ENCODE data around the gene HLA-DMB.
A peak's percentile ranks its signal among the peaks of the same experiment; 100 is the strongest.

Gene HLA-DMB

DNA sequence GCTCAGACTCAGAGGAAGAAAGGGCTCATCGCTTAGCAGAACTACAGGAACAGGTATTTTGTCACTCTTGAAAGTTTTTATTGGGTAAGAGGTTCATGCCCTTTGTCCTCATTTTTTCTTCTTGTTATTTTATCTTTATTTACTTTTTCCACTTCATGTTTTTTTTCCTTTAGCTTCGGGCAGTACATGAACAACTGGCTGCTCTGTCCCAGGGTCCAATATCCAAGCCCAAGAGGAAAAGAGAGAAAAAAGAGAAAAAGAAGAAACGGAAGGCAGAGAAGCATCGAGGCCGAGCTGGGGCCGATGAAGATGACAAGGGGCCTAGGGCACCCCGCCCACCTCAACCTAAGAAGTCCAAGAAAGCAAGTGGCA lies 37.1 kb upstream of the HLA-DMB start:
- Histone ChIP-seq H3K9ac (ENCODE audit: low read length in 2 of 2) (no peak overlapping the region), H3K27me3 (ENCODE audit: control insufficient read depth in 1 of 2, insufficient read depth in 2 of 2, low read length in 2 of 2) (no peaks in the 10 kb centered on the region), H3K27ac (ENCODE audit: low read length) (no peak overlapping the region), H3K4me3 (ENCODE audit: low read length in 2 of 2) (no peak overlapping the region), H3K4me1 (ENCODE audit: control insufficient read depth, insufficient read depth, low read length) (peaks cover 51% of the 10 kb centered on the region), H3K36me3 (ENCODE audit: control insufficient read depth in 2 of 2, insufficient read depth in 2 of 2, low read length in 2 of 2) (peaks cover 67 to 69% of the 10 kb centered on the region in 2 donors), H3K9me3 (ENCODE audit: control insufficient read depth in 2 of 2, low read length in 2 of 2) (no peaks in the 10 kb centered on the region)

DNA sequence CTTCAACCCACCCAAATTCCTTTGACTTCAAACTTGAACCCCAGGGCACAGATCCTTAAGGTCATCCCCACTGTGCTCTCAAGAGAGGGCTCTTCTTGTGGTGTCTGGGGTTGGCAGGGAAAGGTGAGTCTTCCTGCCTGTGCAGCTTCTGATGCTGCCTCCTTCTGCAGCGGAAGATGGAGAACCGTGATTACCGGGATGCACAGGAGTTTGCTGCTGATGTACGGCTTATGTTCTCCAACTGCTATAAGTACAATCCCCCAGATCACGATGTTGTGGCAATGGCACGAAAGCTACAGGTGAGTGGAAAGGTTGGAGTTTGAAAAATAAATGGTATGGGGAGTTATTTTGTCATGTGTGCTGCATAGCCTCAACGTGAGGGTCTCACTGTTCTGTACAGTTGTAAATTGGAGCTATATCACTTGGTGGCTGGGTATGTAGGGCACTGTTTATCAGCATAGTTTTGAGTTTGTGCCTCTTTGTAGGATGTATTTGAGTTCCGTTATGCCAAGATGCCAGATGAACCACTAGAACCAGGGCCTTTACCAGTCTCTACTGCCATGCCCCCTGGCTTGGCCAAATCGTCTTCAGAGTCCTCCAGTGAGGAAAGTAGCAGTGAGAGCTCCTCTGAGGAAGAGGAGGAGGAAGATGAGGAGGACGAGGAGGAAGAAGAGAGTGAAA lies 36.6 kb upstream of the HLA-DMB start:
- no peaks in the 10 kb centered on the region for H3K9me3 ChIP-seq (ENCODE audit: control insufficient read depth in 2 of 2, low read length in 2 of 2)
- no peak overlapping the region for H3K4me3 ChIP-seq (ENCODE audit: low read length in 2 of 2)
- peaks cover 67 to 72% of the 10 kb centered on the region in 2 donors for H3K36me3 ChIP-seq (ENCODE audit: control insufficient read depth in 2 of 2, insufficient read depth in 2 of 2, low read length in 2 of 2)
- no peak overlapping the region for H3K9ac ChIP-seq (ENCODE audit: low read length in 2 of 2)
- peaks cover 49% of the 10 kb centered on the region for H3K4me1 ChIP-seq (ENCODE audit: control insufficient read depth, insufficient read depth, low read length)
- no peaks in the 10 kb centered on the region for H3K27me3 ChIP-seq (ENCODE audit: control insufficient read depth in 1 of 2, insufficient read depth in 2 of 2, low read length in 2 of 2)
- H3K27ac ChIP-seq (ENCODE audit: low read length) = no peak overlapping the region

DNA sequence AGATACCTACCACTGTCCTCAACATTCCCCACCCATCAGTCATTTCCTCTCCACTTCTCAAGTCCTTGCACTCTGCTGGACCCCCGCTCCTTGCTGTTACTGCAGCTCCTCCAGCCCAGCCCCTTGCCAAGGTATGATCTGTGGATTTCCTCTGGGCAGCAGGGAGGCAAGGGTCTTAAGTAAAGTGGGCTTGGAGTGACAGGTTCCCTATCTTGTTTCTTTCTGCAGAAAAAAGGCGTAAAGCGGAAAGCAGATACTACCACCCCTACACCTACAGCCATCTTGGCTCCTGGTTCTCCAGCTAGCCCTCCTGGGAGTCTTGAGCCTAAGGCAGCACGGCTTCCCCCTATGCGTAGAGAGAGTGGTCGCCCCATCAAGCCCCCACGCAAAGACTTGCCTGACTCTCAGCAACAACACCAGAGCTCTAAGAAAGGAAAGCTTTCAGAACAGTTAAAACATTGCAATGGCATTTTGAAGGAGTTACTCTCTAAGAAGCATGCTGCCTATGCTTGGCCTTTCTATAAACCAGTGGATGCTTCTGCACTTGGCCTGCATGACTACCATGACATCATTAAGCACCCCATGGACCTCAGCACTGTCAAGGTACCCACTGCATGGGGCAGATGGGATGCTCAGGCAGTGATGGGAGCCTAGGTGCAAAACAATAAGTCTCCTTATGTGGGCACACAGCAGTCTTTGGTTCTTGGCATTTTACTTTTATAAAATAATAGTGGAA lies 35.7 kb upstream of the HLA-DMB start:
- no peak overlapping the region for H3K9ac ChIP-seq (ENCODE audit: low read length in 2 of 2)
- no peaks in the 10 kb centered on the region for H3K9me3 ChIP-seq (ENCODE audit: control insufficient read depth in 2 of 2, low read length in 2 of 2)
- H3K27ac ChIP-seq (ENCODE audit: low read length) = no peak overlapping the region
- peaks cover 44% of the 10 kb centered on the region for H3K4me1 ChIP-seq (ENCODE audit: control insufficient read depth, insufficient read depth, low read length)
- H3K27me3 ChIP-seq (ENCODE audit: control insufficient read depth in 1 of 2, insufficient read depth in 2 of 2, low read length in 2 of 2) = no peaks in the 10 kb centered on the region
- H3K4me3 ChIP-seq (ENCODE audit: low read length in 2 of 2) = no peak overlapping the region
- peaks cover 66 to 73% of the 10 kb centered on the region in 2 donors for H3K36me3 ChIP-seq (ENCODE audit: control insufficient read depth in 2 of 2, insufficient read depth in 2 of 2, low read length in 2 of 2)

DNA sequence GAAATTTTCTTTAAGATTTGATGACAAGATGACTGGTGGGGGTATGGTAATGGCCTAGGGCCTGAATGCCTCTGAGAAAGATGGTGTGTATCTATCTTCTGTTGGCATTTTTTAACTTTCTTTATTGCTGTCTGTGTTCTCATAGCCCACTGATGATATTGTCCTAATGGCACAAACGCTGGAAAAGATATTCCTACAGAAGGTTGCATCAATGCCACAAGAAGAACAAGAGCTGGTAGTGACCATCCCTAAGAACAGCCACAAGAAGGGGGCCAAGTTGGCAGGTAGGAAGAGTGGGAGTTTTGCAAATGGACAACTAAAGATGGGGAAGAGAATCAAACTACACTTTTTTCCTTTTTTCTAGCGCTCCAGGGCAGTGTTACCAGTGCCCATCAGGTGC lies 35.1 kb upstream of the HLA-DMB start:
- Histone ChIP-seq H3K9ac (ENCODE audit: low read length in 2 of 2) (no peak overlapping the region), H3K27me3 (ENCODE audit: control insufficient read depth in 1 of 2, insufficient read depth in 2 of 2, low read length in 2 of 2) (no peaks in the 10 kb centered on the region), H3K4me1 (ENCODE audit: control insufficient read depth, insufficient read depth, low read length) (peaks cover 44% of the 10 kb centered on the region), H3K4me3 (ENCODE audit: low read length in 2 of 2) (no peak overlapping the region), H3K27ac (ENCODE audit: low read length) (no peak overlapping the region), H3K9me3 (ENCODE audit: control insufficient read depth in 2 of 2, low read length in 2 of 2) (no peaks in the 10 kb centered on the region), H3K36me3 (ENCODE audit: control insufficient read depth in 2 of 2, insufficient read depth in 2 of 2, low read length in 2 of 2) (peaks cover 62 to 67% of the 10 kb centered on the region in 2 donors)

DNA sequence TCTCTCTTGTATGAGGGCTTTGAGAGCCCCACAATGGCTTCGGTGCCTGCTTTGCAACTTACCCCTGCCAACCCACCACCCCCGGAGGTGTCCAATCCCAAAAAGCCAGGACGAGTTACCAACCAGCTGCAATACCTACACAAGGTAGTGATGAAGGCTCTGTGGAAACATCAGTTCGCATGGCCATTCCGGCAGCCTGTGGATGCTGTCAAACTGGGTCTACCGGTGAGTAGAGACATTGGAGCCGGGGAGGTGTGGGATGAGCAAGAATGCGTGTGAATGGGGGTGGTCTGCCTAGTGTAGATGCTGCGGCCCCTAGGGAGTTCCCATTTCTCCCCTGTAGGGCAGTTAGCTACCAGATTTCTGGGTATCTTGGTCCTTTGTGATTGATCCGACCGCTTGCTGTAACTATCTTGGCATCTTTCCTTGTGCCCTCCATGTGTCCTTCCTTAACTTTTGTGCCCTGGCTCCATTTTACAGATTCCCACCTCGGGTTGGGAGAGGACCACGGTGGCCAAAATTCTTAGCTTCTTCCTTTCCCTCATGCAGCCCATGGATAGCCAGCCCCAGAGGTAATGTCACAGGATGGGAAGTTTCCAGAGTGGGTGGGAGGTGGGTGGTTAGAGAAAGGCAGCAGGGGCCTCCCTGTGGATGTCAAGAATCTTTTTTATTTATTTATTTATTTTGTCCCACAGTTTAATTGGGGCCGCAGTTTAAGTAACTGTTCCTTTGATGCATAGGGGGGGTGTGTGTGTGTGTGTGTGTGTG lies 33.9 kb upstream of the HLA-DMB start:
- H3K4me1 ChIP-seq (ENCODE audit: control insufficient read depth, insufficient read depth, low read length) = peaks cover 49% of the 10 kb centered on the region
- H3K4me3 ChIP-seq (ENCODE audit: low read length in 2 of 2) = peak overlapping the region; percentile 91 to 99
- peak overlapping the region; percentile 11 for H3K27ac ChIP-seq (ENCODE audit: low read length)
- H3K36me3 ChIP-seq (ENCODE audit: control insufficient read depth in 2 of 2, insufficient read depth in 2 of 2, low read length in 2 of 2) = peaks cover 51 to 55% of the 10 kb centered on the region in 2 donors
- no peaks in the 10 kb centered on the region for H3K27me3 ChIP-seq (ENCODE audit: control insufficient read depth in 1 of 2, insufficient read depth in 2 of 2, low read length in 2 of 2)
- no peaks in the 10 kb centered on the region for H3K9me3 ChIP-seq (ENCODE audit: control insufficient read depth in 2 of 2, low read length in 2 of 2)
- peak overlapping the region; percentile 56 to 58 for H3K9ac ChIP-seq (ENCODE audit: low read length in 2 of 2)

DNA sequence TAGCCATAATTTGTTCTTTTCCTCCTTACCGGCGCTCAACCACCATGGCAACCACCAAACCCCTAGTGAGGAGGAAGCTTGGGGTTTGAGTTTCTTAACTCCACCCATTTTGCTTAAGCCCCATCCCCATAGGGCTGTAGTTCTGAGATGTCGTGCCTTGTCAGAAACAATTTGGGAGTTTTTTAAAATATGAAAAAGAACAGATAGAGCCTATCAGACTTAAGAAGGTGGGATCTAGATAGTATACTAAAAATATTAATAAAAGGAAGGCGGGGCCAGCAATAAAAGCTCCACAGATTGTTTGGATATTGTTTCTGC lies 33.1 kb upstream of the HLA-DMB start:
- Histone ChIP-seq H3K9ac (ENCODE audit: low read length in 2 of 2) (peak overlapping the region; percentile 56 to 80), H3K36me3 (ENCODE audit: control insufficient read depth in 2 of 2, insufficient read depth in 2 of 2, low read length in 2 of 2) (peaks cover 45 to 48% of the 10 kb centered on the region in 2 donors), H3K27me3 (ENCODE audit: control insufficient read depth in 1 of 2, insufficient read depth in 2 of 2, low read length in 2 of 2) (no peaks in the 10 kb centered on the region), H3K27ac (ENCODE audit: low read length) (peak overlapping the region; percentile 11), H3K4me3 (ENCODE audit: low read length in 2 of 2) (peak overlapping the region; percentile 91 to 99), H3K4me1 (ENCODE audit: control insufficient read depth, insufficient read depth, low read length) (peaks cover 55% of the 10 kb centered on the region), H3K9me3 (ENCODE audit: control insufficient read depth in 2 of 2, low read length in 2 of 2) (no peaks in the 10 kb centered on the region)

DNA sequence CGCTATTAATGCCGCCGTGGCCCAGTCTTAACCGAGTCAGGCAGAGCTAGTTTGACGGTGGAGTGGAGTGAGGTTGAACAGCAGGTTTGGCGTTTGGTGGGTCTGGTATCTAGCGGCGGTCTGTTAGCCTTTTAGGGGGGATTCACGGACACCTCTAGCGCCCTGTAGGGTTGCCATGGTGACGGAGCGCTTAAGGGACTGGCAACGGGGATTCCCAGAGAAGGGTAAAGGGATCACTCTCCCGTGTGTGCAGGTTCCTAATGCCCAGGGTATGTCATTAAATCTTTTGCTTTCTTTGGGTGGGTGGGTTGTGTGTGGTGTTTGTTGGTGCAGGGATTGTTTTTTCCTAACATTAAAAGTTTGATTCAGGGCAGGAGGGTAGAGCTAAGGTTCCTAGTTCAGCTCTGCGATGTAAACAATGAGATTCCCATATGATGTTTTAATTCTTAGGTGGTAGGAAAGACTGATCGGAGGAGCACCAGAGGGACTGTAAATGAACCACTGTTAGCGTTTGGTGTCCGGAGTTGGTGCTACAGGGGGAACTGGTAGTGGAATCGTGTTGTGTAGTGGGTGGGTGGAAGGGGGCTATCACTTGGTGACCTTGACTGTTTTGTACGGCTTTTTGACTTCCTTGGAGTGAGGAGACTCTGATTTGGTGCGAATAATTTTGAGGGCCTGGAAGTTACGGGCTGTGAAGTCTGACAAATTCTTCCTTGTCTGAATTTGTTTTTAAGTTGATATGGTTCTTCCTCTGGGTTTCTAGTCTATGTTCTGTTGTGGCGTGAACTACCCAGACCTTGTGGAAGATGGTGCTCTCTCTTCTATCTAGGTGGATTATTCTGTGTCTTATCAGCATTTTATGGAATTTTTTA lies 32.6 kb upstream of the HLA-DMB start:
- H3K4me1 ChIP-seq (ENCODE audit: control insufficient read depth, insufficient read depth, low read length) = peaks cover 53% of the 10 kb centered on the region
- no peaks in the 10 kb centered on the region for H3K9me3 ChIP-seq (ENCODE audit: control insufficient read depth in 2 of 2, low read length in 2 of 2)
- peaks cover 39 to 42% of the 10 kb centered on the region in 2 donors for H3K36me3 ChIP-seq (ENCODE audit: control insufficient read depth in 2 of 2, insufficient read depth in 2 of 2, low read length in 2 of 2)
- H3K4me3 ChIP-seq (ENCODE audit: low read length in 2 of 2) = peak overlapping the region; percentile 91 to 99
- H3K27me3 ChIP-seq (ENCODE audit: control insufficient read depth in 1 of 2, insufficient read depth in 2 of 2, low read length in 2 of 2) = no peaks in the 10 kb centered on the region
- H3K27ac ChIP-seq (ENCODE audit: low read length) = peak overlapping the region; percentile 33
- H3K9ac ChIP-seq (ENCODE audit: low read length in 2 of 2) = peak overlapping the region; percentile 56 to 80

DNA sequence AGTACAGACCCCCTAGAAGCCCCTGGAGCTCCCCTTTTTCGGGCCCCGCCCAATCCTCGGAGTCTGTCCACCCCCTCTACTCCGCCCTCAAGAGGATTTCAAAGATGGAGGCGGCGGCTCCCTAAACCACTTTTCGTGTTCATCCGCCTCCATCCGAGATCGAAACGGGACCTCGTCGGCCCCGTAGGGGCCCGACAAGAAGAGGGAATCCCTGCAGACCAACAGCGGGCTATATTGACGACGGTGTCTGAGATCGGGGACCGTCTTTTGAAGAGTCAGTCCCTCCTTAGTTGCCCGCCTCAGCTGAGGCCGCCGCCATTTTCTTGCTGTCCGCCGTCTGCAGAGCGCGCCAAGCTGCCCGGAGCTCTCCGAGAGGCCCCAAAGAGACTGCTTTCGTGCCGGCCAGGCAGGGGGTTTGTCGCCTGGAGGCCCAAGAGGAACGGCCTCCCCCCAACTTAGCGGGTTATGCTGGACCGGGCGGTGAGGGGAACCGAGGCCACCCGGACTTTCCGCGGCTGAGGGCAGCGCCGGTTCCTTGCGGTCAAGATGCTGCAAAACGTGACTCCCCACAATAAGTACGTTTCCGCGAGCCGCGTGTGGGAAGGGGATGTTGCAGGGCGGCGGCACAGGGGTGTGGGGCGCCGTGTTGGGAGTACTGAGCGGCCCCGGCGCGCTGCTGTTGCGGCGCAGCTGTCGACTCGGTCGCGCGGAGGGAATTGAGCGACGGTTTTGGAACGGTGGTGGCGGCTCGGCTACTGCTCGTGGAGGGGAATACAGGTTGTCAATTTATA lies 31.7 kb upstream of the HLA-DMB start:
- Histone ChIP-seq H3K36me3 (ENCODE audit: control insufficient read depth in 2 of 2, insufficient read depth in 2 of 2, low read length in 2 of 2) (peaks cover 31 to 34% of the 10 kb centered on the region in 2 donors), H3K9me3 (ENCODE audit: control insufficient read depth in 2 of 2, low read length in 2 of 2) (no peaks in the 10 kb centered on the region), H3K27ac (ENCODE audit: low read length) (peak overlapping the region; percentile 100), H3K9ac (ENCODE audit: low read length in 2 of 2) (peak overlapping the region; percentile 56 to 80), H3K27me3 (ENCODE audit: control insufficient read depth in 1 of 2, insufficient read depth in 2 of 2, low read length in 2 of 2) (no peaks in the 10 kb centered on the region), H3K4me1 (ENCODE audit: control insufficient read depth, insufficient read depth, low read length) (peaks cover 54% of the 10 kb centered on the region), H3K4me3 (ENCODE audit: low read length in 2 of 2) (peak overlapping the region; percentile 91 to 99)

DNA sequence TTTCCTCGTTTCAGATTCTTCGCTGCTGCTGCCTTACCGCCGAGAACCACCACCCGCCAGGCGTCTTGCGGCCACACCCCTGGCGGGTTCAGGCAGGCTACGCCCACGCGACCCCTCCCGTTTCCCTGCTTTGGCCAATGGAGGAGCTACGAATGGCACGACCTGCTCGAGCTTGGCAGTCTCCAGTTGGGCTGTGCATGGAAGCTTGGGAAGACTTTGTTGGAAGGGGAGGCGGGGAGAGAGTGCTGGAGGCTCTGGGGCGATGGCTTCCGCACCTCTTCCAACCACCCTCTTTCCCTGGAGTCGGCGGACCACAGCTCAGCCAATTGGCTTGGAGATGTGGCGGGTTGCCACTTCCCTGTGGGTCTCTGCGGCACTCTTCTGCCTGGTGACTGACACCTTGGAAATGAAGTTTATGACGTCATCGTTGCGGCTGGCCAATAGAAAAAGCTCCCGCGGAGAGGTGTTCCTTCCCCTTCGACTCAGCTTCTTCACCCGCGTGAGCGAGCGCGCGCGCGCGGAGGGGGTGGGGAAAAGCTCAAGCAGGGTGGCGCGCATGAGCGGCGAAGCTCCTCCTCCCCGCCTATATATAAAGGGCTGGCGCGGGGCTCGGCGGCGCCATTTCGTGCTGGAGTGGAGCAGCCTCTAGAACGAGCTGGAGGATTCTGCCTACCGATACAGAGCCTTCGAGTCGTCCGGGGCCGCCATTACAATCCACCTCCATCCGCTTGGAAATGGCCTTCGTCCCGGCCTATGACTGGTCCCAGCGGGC lies 30.9 kb upstream of the HLA-DMB start:
- Histone ChIP-seq H3K9me3 (ENCODE audit: control insufficient read depth in 2 of 2, low read length in 2 of 2) (no peaks in the 10 kb centered on the region), H3K27ac (ENCODE audit: low read length) (peak overlapping the region; percentile 100), H3K4me1 (ENCODE audit: control insufficient read depth, insufficient read depth, low read length) (peaks cover 51% of the 10 kb centered on the region), H3K27me3 (ENCODE audit: control insufficient read depth in 1 of 2, insufficient read depth in 2 of 2, low read length in 2 of 2) (no peaks in the 10 kb centered on the region), H3K4me3 (ENCODE audit: low read length in 2 of 2) (peak overlapping the region; percentile 99 to 100), H3K9ac (ENCODE audit: low read length in 2 of 2) (peak overlapping the region; percentile 100), H3K36me3 (ENCODE audit: control insufficient read depth in 2 of 2, insufficient read depth in 2 of 2, low read length in 2 of 2) (peaks cover 24 to 27% of the 10 kb centered on the region in 2 donors)
